ENCODE measurements around the gene RFX2.

GRCh38 chr19:6057651-6058517, 52.4 kb downstream of the RFX2 start:
- TF ChIP-seq CTCF (IDR thresholded peaks at IDR 0.05) (no peak), POLR2A (IDR thresholded peaks at IDR 0.05) (peak in 1 of 3 donors; percentile 12)

Measured in body of pancreas (tissue), 4 donors.